SK-N-SH (cell line): ENCODE measurements around the gene CRPPA. TPM values are rescaled to one million over a fixed set of nuclear protein-coding genes. Genes with fewer than 3 reads are reported as not detected.

ENCODE experiments used
- CTCF ChIA-PET: fragments of 300-600, 350-600 bp; formaldehyde crosslinking; extraction: SDS; loops from one replicate; lab custom pipeline; 2021; lab: Yijun Ruan, JAX
- POLR2A ChIA-PET: fragments of 350-600 bp; sonication (Branson Sonifier 250); formaldehyde crosslinking; extraction: SDS; loops from one replicate; lab custom pipeline; 2020; ENCODE audit warnings: antibody characterized with exemption, inconsistent platforms; lab: Yijun Ruan, JAX
- DNase-seq: peaks from one replicate; pipeline ENCODE4 v3.0.0; 2012
- H2AFZ ChIP-seq: fragments of 200-600 bp; sonication (generic); 2 replicates; pipeline ENCODE4 v1.8.1; 2016; ENCODE audit warnings: antibody characterized with exemption, mild to moderate bottlenecking, low read depth
- H3F3A ChIP-seq: fragments of 200-600 bp; sonication (generic); replicated peaks from 2 replicates; pipeline ENCODE3; 2016; ENCODE audit warnings: antibody characterized with exemption, mild to moderate bottlenecking; ENCODE audit not compliant: insufficient read depth
- H3K27ac ChIP-seq, 2 experiments: fragments of 200-500 bp in 1 of 2; fragments of 200-600 bp in 1 of 2; sonication (Bioruptor generic) in 1 of 2; sonication (generic), shearing (Covaris generic) in 1 of 2; 2 replicates each; pipeline versions ENCODE4 v1.5.1 to v1.6.1; 2014 to 2016; ENCODE audit warnings: low read depth in 2 of 2, inconsistent platforms in 1 of 2, low read length in 1 of 2, mild to moderate bottlenecking in 1 of 2, mixed read lengths in 1 of 2
- H3K27me3 ChIP-seq: fragments of 200-600 bp; sonication (generic), shearing (Covaris generic); 2 replicates; pipeline ENCODE4 v1.6.1; 2016; ENCODE audit warnings: mixed run types; ENCODE audit not compliant: insufficient read depth
- H3K36me3 ChIP-seq, 2 experiments: fragments of 200-500 bp in 1 of 2; fragments of 200-600 bp in 1 of 2; sonication (Bioruptor generic) in 1 of 2; sonication (generic) in 1 of 2; replicated peaks in 1 of 2; 2 replicates each; pipeline versions ENCODE3 to v1.5.1; 2014 to 2016; ENCODE audit warnings: low read length in 1 of 2, mild to moderate bottlenecking in 1 of 2; ENCODE audit not compliant: insufficient read depth in 2 of 2, control insufficient read depth in 1 of 2
- H3K4me1 ChIP-seq, 2 experiments: fragments of 200-500 bp in 1 of 2; fragments of 200-600 bp in 1 of 2; sonication (Bioruptor generic) in 1 of 2; sonication (generic), shearing (Covaris generic) in 1 of 2; 2 replicates each; pipeline versions ENCODE4 v1.5.1 to v1.6.1; 2014 to 2016; ENCODE audit warnings: low read depth in 1 of 2, low read length in 1 of 2, mixed run types in 1 of 2; ENCODE audit not compliant: insufficient read depth in 2 of 2, control insufficient read depth in 1 of 2
- H3K4me2 ChIP-seq: fragments of 200-600 bp; sonication (generic), shearing (Covaris generic); 2 replicates; pipeline ENCODE4 v1.6.1; 2017; ENCODE audit warnings: mixed run types
- H3K4me3 ChIP-seq, 2 experiments: fragments of 200-500 bp in 1 of 2; fragments of 200-600 bp in 1 of 2; sonication (Bioruptor generic) in 1 of 2; sonication (generic), shearing (Covaris generic) in 1 of 2; 2 replicates each; pipeline versions ENCODE4 v1.5.1 to v1.8.1; 2014 to 2016; ENCODE audit warnings: low read depth in 2 of 2, inconsistent platforms in 1 of 2, low read length in 1 of 2, mild to moderate bottlenecking in 1 of 2, mixed read lengths in 1 of 2, moderate library complexity in 1 of 2
- H3K79me2 ChIP-seq: fragments of 200-600 bp; sonication (generic); 2 replicates; pipeline ENCODE4 v1.8.1; 2017; ENCODE audit warnings: mild to moderate bottlenecking; ENCODE audit not compliant: insufficient read depth
- H3K9ac ChIP-seq: fragments of 200-600 bp; sonication (generic); 2 replicates; pipeline ENCODE4 v1.6.1; 2017; ENCODE audit warnings: mixed run types
- H3K9me2 ChIP-seq: fragments of 200-600 bp; sonication (generic); 2 replicates; pipeline ENCODE4 v1.6.1; 2017; ENCODE audit warnings: mixed run types
- H3K9me3 ChIP-seq: fragments of 200-600 bp; sonication (generic); 2 replicates; pipeline ENCODE4 v1.6.1; 2017; ENCODE audit warnings: mixed run types, mild to moderate bottlenecking, moderate library complexity
- H4K20me1 ChIP-seq: fragments of 200-600 bp; sonication (generic); 2 replicates; pipeline ENCODE4 v1.6.1; 2017; ENCODE audit warnings: mild to moderate bottlenecking, mixed run types; ENCODE audit not compliant: insufficient read depth
- EP300 ChIP-seq, 2 experiments: IDR thresholded peaks; 2 replicates each; pipeline versions ENCODE4 v1.4.0 to v1.6.1; 2012; ENCODE audit warnings: borderline replicate concordance in 1 of 2, low read depth in 1 of 2, low read length in 1 of 2
- FOSL2 ChIP-seq: IDR thresholded peaks from 2 replicates; pipeline ENCODE4 v1.4.0; 2012; ENCODE audit warnings: low read depth, mild to moderate bottlenecking, moderate library complexity, borderline replicate concordance
- GATA2 ChIP-seq: sonication (generic); formaldehyde crosslinking; IDR thresholded peaks from 2 replicates; pipeline ENCODE4 v1.5.0; 2020; ENCODE audit warnings: mild to moderate bottlenecking, missing genetic modification reagents
- MXI1 ChIP-seq: IDR thresholded peaks from 2 replicates; pipeline ENCODE4 v1.6.1; 2012; ENCODE audit warnings: mild to moderate bottlenecking, low read depth, low read length, improper control_type of control experiment
- NRF1 ChIP-seq: IDR thresholded peaks from 2 replicates; pipeline ENCODE4 v1.6.1; 2012; ENCODE audit warnings: low read depth, mild to moderate bottlenecking, low read length
- RAD21 ChIP-seq: IDR thresholded peaks from 2 replicates; pipeline ENCODE4 v1.6.1; 2012; ENCODE audit warnings: mild to moderate bottlenecking, low read length
- SMC3 ChIP-seq: IDR thresholded peaks from 2 replicates; pipeline ENCODE4 v1.6.1; 2012; ENCODE audit warnings: low read depth, low read length, improper control_type of control experiment
- YY1 ChIP-seq: IDR thresholded peaks from 2 replicates; pipeline ENCODE4 v1.4.0; 2012; ENCODE audit warnings: low read depth, mild to moderate bottlenecking
- WGBS: methylation state at CpG from one replicate; pipeline ENCODE4 v1.1.6; 2017; ENCODE audit warnings: low lambda C conversion rate; 5-methylcytosine and 5-hydroxymethylcytosine counted together
- polyA plus RNA-seq, 3 experiments: library from polyadenylated mRNA; depleted of rRNA; stranded (reverse); fragments of >200 nt; gene quantifications; 2 replicates each; pipeline ENCODE4 v1.2.3, GENCODE V29; 2012
- TF ChIP-seq, protein P1 (sequence below): IDR thresholded peaks from 2 replicates; pipeline ENCODE4 v1.6.1; 2012; ENCODE audit warnings: mild to moderate bottlenecking, low read depth, low read length, moderate library complexity

Gene CRPPA
- polyA plus RNA-seq (2012; rRNA removed), result 0.15 and 0.31 TPM in 2 replicates
- 0.34 and 0.46 TPM in 2 replicates for polyA plus RNA-seq (2012; cell fraction: cytosol; rRNA removed)
- polyA plus RNA-seq (2012; cell fraction: nucleus; rRNA removed), result 0.11 and 0.35 TPM in 2 replicates

DNA sequence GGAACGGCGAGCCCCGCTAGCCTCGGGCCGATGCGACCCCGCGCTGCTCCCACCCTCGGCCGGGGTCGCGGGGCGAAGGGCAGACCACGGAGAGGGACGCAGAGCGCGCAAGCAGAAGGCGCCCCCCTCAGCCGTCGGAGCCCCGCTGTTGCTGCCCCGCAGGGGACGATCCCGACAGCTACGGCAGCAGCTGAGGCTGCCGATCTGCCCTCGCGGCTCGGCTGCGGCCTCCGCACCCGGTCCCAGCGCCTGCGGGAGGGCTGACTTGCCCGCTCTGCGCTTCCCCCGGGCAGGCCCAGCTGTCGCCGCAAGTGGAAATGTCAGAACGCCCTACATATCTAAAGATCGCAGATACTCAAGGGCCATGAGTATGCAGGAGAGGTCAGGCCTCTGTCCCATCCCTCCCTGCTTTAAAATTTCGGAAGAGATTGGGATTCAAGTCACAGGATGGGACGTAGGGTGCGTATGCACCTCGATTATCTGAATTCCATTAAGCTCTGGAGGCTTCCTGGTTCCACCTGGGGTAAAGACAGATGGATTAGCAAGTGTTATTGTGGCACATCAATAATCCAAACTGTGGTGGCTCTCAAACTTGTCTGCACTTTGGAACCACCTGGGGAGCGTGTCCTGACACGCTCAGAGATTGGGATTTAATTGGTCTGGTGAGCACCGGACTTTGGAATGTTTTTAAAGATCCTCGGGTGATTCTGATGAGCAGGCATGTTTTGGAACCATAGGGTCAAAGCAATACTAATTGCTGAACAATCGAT lies at the start of gene CRPPA:
CRPPA (minus strand) TSS at position 206 of the 770 bp plus-strand sequence. CDS start 216 bp downstream, outside the sequence.
- peak within 1 kb of the TSS; percentile 67 for H3K9ac ChIP-seq
- peak within 1 kb of the TSS; percentile 59 for H3K4me3 ChIP-seq
- WGBS, result 66% methylated on average over 12 of the region's 50 CpGs
- peak within 1 kb of the TSS; percentile 85 for H3K4me2 ChIP-seq
- peaks cover 0 to 15% of the 10 kb centered on the region in 2 experiments; a peak in 1 of 4 replicates for H3K4me1 ChIP-seq
- no peaks in the 10 kb centered on the region for H3K27me3 ChIP-seq
- ChIA-PET POLR2A (interaction anchor here (1.2 to 1.9 kb wide), 5 partner anchors 11 to 143 kb away, joined by 4 to 11 read pairs (median 5); no protein-coding TSS in a partner anchor), CTCF (interaction anchor here (1.0 to 6.2 kb wide), 9 partner anchors 9 to 343 kb away, joined by 3 to 56 read pairs (median 4); no protein-coding TSS in a partner anchor)
- peak; percentile 79 for DNase-seq
- no peaks in the 10 kb centered on the region for H3F3A ChIP-seq
- no peaks in the 10 kb centered on the region for H3K36me3 ChIP-seq
- H3K79me2 ChIP-seq, result no peaks in the 10 kb centered on the region
- H3K9me2 ChIP-seq, result no peaks in the 10 kb centered on the region
- peak within 1 kb of the TSS; percentile 69 to 95 for H3K27ac ChIP-seq
- TF ChIP-seq SMC3 (no peak), GATA2 (CRISPR knock-in tag) (peak; percentile 51; the same call in 1 of the 2 replicates), FOSL2 (no peak), MXI1 (0 out of 2 replicates have a peak, but pooled peaks have one; percentile 34), NRF1 (no peak), YY1 (0 out of 2 replicates have a peak, but pooled peaks have one; percentile 17)
- TF ChIP-seq, protein P1, sequence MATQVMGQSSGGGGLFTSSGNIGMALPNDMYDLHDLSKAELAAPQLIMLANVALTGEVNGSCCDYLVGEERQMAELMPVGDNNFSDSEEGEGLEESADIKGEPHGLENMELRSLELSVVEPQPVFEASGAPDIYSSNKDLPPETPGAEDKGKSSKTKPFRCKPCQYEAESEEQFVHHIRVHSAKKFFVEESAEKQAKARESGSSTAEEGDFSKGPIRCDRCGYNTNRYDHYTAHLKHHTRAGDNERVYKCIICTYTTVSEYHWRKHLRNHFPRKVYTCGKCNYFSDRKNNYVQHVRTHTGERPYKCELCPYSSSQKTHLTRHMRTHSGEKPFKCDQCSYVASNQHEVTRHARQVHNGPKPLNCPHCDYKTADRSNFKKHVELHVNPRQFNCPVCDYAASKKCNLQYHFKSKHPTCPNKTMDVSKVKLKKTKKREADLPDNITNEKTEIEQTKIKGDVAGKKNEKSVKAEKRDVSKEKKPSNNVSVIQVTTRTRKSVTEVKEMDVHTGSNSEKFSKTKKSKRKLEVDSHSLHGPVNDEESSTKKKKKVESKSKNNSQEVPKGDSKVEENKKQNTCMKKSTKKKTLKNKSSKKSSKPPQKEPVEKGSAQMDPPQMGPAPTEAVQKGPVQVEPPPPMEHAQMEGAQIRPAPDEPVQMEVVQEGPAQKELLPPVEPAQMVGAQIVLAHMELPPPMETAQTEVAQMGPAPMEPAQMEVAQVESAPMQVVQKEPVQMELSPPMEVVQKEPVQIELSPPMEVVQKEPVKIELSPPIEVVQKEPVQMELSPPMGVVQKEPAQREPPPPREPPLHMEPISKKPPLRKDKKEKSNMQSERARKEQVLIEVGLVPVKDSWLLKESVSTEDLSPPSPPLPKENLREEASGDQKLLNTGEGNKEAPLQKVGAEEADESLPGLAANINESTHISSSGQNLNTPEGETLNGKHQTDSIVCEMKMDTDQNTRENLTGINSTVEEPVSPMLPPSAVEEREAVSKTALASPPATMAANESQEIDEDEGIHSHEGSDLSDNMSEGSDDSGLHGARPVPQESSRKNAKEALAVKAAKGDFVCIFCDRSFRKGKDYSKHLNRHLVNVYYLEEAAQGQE, result no peak
- H4K20me1 ChIP-seq, result no peaks in the 10 kb centered on the region
- H2AFZ ChIP-seq, result peak within 1 kb of the TSS; percentile 80
- H3K9me3 ChIP-seq, result no peaks in the 10 kb centered on the region

DNA sequence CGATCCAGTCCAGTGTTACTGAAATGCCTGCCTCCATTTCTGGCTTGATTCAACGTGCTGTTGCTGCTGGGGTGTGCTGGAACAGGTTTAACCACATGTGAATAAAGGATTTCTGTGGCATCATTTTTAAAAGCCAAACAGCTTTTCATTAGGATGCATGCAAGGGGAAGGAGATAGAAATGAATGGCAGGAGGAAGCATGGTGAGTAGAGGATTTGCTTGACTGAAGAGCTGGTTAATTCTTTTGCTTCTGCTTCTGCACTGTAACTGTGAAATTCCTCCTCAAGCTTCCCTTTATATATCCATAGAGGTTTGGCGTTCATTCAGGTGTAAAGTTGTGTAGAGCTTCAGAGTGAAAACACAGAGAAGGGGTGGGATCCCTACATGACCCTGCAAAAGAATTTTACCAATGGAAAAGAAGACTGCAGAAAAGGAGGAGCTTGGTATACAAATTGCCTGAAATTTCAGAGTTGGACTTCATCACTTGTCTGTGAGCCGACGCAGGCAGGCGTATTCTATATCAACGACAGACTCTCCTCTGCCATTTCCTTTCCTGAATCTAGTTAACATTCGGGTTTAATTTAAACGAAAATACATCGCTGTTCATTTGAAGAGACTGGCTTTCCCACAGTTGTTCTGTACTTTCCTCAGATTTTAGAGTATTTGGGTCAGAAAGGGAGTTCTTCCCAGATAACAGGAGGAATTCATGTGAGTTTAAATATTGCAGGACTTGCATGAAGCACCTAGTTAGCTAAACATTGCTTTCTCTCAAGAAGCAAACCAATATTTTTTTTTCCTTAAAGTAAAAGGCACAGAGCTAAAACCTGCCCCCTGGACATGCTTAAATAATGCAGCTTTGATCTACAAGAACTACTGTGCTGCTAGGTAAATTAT lies 44.4 kb upstream of the CRPPA start, which contains the start of gene SOSTDC1:
SOSTDC1 (minus strand) TSS at position 270 of the 893 bp plus-strand sequence; CDS start at position 200, 70 bp downstream.
- peak in 1 of 2 experiments; percentile 46; a peak in 2 of 4 replicates for TF ChIP-seq EP300 (IDR thresholded peaks at IDR 0.05; ENCODE audit: borderline replicate concordance in 1 of 2, low read depth in 1 of 2, low read length in 1 of 2)
- TF ChIP-seq RAD21, result no peak; the same call in 1 of the 2 replicates
- TF ChIP-seq MXI1, result peak; percentile 60
- peak; percentile 27 for DNase-seq
- Histone ChIP-seq H3K36me3 (no peaks in the 10 kb centered on the region), H4K20me1 (no peaks in the 10 kb centered on the region), H3K9me2 (no peaks in the 10 kb centered on the region), H3K27ac (peak within 1 kb of the TSS in 1 of 2 experiments; percentile 85; a peak in 2 of 4 replicates), H3K4me3 (peak within 1 kb of the TSS in 1 of 2 experiments; percentile 33; a peak in 1 of 4 replicates), H3K4me2 (no peak within 1 kb of the TSS), H3F3A (no peaks in the 10 kb centered on the region), H2AFZ (no peak within 1 kb of the TSS), H3K4me1 (peaks cover 0 to 9% of the 10 kb centered on the region in 2 experiments; a peak in 2 of 4 replicates), H3K9me3 (no peaks in the 10 kb centered on the region), H3K9ac (no peak within 1 kb of the TSS), H3K79me2 (no peaks in the 10 kb centered on the region), H3K27me3 (peaks cover 37% of the 10 kb centered on the region)
- CTCF ChIA-PET, result interaction anchor here (0.7 to 2.8 kb wide), 8 partner anchors 13 to 453 kb away, joined by 3 to 9 read pairs (median 3); no protein-coding TSS in a partner anchor
- WGBS, result 13% methylated on average over 10 of the region's 10 CpGs
- POLR2A ChIA-PET, result interaction anchor here (0.6 to 1.0 kb wide), 2 partner anchors 46 to 994 kb away, joined by 3 read pairs; no protein-coding TSS in a partner anchor
